Non-pigmented ciliary epithelial cell (primary cell): ENCODE measurements around the gene NT5DC4.
"Not testable (repeated sequence)": the region's sequence is repeated elsewhere in the genome, so short reads cannot be mapped to it uniquely, and the experiment has no call there.

Experiments used
- DNase-seq: peaks from one replicate; pipeline ENCODE4 v3.0.0-alpha.2; 2010; ENCODE audit warnings: low read depth

The NT5DC4 gene

GRCh38 chr2:112699984-112700667 lies 20.7 kb upstream of the NT5DC4 start:
- no peak for DNase-seq

DNA sequence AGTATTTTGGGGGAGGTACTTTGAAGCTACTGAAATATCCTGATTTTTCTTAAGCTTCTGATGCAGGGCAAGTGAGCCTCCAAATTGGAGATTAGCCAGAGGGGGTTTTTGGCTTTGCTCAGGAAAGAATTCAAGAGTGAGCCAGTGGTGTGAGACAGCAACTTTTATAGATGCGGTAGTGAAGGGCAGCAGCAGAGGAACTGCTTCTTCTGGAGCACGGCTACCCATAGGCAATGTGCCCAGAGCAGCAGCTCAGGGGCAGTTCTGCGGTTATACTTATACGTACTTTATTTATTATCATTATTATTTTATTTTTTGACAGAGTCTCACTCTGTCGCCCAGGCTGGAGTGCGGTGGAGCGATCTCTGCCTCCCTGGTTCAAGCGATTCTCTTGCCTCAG lies 19.8 kb upstream of the NT5DC4 start:
- DNase-seq: no peak

DNA sequence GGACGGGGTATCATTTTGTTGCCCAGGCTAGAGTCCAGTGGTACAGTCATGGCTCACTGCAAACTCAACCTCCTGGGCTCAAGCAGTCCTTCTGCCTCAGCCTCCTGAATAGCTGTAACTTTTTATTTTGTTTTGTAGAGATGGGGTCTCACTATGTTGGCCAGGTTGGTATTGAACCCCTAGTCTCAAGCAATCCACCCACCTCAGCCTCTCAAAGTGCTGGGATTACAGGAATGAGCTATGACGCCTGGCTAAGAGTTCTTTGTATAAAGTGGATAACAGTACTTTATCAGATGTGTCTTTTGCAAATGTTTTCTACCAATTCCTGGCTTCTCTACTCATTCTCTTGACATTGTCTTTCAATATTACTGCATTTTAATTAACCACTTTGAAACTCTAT lies 17.1 kb upstream of the NT5DC4 start:
- DNase-seq: no peak

GRCh38 chr2:112705575-112705974 lies 15.2 kb upstream of the NT5DC4 start:
- no peak for DNase-seq

DNA sequence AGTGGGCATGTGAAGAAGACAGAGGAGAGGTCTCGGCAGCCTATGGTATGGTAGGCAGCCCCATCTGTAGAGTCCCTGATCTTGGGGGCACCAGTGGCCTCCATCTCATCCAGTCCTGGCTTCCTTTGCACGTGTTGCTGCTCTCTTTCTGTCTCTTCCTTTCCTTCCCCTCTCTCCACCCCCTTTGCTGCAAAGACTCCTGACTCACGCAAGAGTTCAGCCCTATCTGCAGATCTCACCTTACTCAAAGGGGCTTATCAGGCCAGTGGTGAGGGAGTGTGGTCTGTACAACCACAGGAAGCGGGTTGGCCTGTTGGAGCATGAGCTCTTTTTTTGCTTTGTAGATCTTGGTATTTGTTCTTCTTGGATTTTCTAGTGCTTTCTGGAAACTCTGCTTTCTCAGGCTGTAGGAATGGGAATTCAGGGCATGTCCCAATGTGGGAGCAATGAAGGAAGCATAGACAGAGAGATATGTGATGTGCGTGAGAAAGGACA lies 14.6 kb upstream of the NT5DC4 start:
- peak; percentile 67 for DNase-seq

DNA sequence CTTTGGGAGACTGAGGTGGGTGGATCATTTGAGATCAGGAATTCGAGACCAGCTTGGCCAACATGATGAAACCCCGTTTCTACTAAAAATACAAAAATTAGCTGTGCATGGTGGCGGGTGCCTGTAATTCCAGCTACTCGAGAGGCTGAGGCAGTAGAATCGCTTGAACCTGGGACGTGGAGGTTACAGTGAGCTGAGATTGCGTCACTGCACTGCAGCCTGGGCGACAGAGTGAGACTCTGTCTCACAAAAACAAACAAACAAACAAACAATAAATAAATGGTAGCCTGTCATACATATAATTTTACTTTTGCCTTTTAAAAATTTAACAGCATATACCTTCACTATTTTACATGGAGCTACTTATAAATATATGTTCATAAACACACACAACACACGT lies 13.9 kb upstream of the NT5DC4 start:
- not testable (repeated sequence) for DNase-seq

DNA sequence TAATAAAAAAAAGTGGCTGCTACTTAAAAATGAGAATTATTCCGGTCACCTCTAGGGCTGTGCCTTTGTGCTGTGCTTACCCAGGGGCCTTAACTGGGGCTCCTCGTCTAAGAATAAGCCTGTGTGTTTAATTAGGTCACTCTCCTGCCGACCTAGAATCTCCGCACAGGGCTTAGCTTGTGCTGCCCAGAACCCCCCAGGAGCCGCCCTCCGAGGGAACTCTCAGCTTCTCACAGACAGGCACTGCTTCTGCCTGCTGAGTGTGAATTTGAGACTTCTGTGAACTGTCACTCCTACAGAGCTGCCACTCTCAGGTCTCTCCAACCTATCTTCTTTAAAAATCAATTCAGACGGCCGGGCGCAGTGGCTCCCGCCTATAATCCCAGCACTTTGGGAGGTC lies 11.9 kb upstream of the NT5DC4 start:
- no peak for DNase-seq

DNA sequence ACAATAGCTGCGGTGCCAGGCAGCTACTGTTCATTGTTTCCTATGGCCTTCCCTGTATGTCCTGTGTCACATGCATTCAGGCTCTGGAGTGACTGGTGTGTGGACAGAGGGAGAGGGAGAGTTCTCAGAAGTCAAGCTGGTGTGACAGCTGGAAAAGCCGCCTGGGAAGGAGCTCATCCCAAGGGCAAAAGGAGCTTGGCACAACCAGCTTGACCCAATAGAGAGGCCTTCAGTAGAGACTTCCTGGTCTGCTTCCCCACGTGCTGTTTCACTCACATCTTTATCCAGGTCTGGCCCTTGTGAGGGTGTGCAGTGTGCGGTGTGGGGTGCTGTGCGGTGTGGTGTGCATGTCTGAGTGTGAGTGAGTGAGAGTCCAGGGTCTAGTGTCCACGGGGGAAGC lies 11.1 kb upstream of the NT5DC4 start:
- DNase-seq: no peak

- DNase-seq: no peak
Observed at GRCh38 chr2:112710956-112711750, 9.7 kb upstream of the NT5DC4 start.

- no peak for DNase-seq
Observed at GRCh38 chr2:112712465-112712864, 8.4 kb upstream of the NT5DC4 start.

DNA sequence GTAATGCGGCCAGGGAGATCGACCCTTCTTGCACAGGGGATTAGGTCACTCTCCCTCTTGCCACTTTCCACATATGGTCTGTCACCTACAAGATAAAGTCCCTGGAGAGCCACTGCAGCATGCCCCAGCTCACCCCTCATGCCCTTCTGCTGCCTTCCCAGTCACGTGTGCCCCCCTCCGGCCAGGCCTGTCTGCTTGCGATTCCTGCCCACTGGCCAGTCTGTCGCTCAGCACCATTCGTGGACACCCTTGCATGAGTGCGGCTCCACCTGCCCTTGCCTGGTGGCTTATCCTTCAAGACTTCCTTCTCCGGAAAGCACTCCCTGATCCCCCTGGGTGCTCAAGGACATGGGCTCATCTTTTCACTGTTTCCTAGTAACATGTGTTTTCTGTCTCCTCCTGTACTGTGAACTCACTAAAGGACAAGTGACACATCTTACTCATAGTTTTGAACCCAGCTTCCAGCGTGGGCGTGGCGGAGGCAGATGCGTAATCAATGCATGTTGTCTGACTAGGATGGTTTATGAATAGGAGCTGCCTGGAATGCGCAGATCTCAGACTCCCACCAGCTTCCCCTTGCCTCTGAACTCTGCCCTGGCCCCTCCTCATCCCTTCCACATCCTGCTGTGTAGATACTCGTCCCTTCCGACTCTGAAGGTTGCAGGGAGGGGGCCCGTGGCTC lies 7.8 kb upstream of the NT5DC4 start:
- peak; percentile 53 for DNase-seq

GRCh38 chr2:112713585-112713925 lies 7.3 kb upstream of the NT5DC4 start:
- no peak for DNase-seq

GRCh38 chr2:112713926-112714325 lies 6.9 kb upstream of the NT5DC4 start:
- DNase-seq: no peak

GRCh38 chr2:112714331-112714730 lies 6.5 kb upstream of the NT5DC4 start:
- DNase-seq: no peak

- DNase-seq: no peak
Observed at GRCh38 chr2:112714836-112715631, 5.8 kb upstream of the NT5DC4 start.

GRCh38 chr2:112716094-112716493 lies 4.7 kb upstream of the NT5DC4 start:
- DNase-seq: not testable (repeated sequence)

- DNase-seq: not testable (repeated sequence)
Observed at GRCh38 chr2:112716826-112717352, 3.9 kb upstream of the NT5DC4 start.

GRCh38 chr2:112718863-112719370 lies 1.9 kb upstream of the NT5DC4 start:
- DNase-seq: no peak

- DNase-seq: no peak
Observed at GRCh38 chr2:112721819-112722522, 1.2 kb downstream of the NT5DC4 start.

DNA sequence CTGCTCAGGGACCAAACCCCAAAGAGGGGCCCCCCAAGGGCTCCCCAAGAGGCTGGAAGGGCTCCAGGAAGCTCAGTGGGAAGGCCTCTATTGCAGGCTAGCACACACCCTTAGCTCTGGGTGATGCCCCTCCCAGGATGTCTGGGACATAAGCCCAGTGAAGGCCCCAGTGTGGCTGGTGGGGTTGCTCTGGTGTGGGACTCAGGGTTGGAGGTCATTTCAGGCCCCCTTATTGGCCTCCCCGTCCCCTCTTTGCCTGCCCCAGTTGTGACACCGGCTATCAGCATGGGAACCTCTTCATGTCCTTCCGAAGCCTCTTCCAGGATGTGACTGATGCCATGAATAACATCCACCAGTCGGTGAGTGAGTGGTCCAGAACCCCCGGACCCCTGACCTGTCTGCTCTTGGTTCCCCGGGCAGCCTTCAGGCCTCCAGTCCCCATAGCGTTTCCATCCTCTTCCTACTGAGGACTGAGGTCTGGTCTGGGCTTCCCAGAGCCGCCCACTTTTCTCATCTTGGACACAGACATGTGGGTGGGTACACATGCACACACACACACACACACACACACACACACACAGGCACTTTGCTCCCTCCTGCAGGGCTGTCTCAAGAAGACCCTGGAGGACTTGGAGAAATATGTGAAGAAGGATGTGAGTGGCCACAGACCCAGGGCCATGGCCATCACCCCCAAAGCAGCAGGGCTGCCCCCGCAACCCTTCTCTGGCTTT lies 2.2 kb downstream of the NT5DC4 start:
- DNase-seq: no peak
